ENCODE measurements around the gene CPED1.

The CPED1 gene

GRCh38 chr7:120988591-120989256 is at the start of gene CPED1:
Gene CPED1 (plus strand): TSS chr7:120988711. CDS start chr7:120989622, 911 bp downstream.
- peak; percentile 17 to 22 for DNase-seq

- no peak for DNase-seq
Measured at GRCh38 chr7:120939345-120939744, 49.2 kb upstream of the CPED1 start.

GRCh38 chr7:120941064-120941463 is 47.4 kb upstream of the CPED1 start:
- DNase-seq: no peak

- DNase-seq: no peak
Measured at GRCh38 chr7:120941856-120942255, 46.7 kb upstream of the CPED1 start.

- DNase-seq: no peak
Measured at GRCh38 chr7:120942861-120943260, 45.6 kb upstream of the CPED1 start.

- no peak for DNase-seq
Measured at GRCh38 chr7:120944826-120945562, 43.5 kb upstream of the CPED1 start.

GRCh38 chr7:120947980-120948379 is 40.5 kb upstream of the CPED1 start:
- no peak for DNase-seq

GRCh38 chr7:120949393-120949911 is 39.1 kb upstream of the CPED1 start:
- DNase-seq: no peak

- no peak for DNase-seq
Measured at GRCh38 chr7:120949998-120950538, 38.4 kb upstream of the CPED1 start.

GRCh38 chr7:120950539-120951308 is 37.8 kb upstream of the CPED1 start, which contains the start of gene ING3:
Gene ING3 (plus strand): TSS chr7:120950777. CDS start chr7:120950897, 120 bp downstream.
- DNase-seq: peak; percentile 96 to 97

GRCh38 chr7:120951309-120951699 is 37.2 kb upstream of the CPED1 start:
- DNase-seq: no peak

- no peak for DNase-seq
Measured at GRCh38 chr7:120951826-120952225, 36.7 kb upstream of the CPED1 start.

GRCh38 chr7:120955577-120956149 is 32.8 kb upstream of the CPED1 start:
- no peak for DNase-seq

- DNase-seq: no peak
Measured at GRCh38 chr7:120959929-120960484, 28.5 kb upstream of the CPED1 start.

GRCh38 chr7:120960714-120961113 is 27.8 kb upstream of the CPED1 start:
- no peak for DNase-seq

GRCh38 chr7:120961638-120962173 is 26.8 kb upstream of the CPED1 start:
- DNase-seq: no peak

GRCh38 chr7:120964088-120964487 is 24.4 kb upstream of the CPED1 start:
- no peak for DNase-seq

- no peak for DNase-seq
Measured at GRCh38 chr7:120966961-120967360, 21.6 kb upstream of the CPED1 start.

GRCh38 chr7:120973849-120974248 is 14.7 kb upstream of the CPED1 start:
- no peak for DNase-seq

GRCh38 chr7:120979765-120980499 is 8.6 kb upstream of the CPED1 start:
- DNase-seq: no peak

GRCh38 chr7:120981117-120981516 is 7.4 kb upstream of the CPED1 start:
- DNase-seq: no peak
